ENCODE measurements around the gene ZPR1. TPM values are rescaled to one million over a fixed set of nuclear protein-coding genes. Genes with fewer than 3 reads are reported as not detected.

ZPR1 gene
- total and polyA plus RNA-seq, 11 donors, result 6.2 to 59.4 (median 27.1) TPM

- no peak overlapping the region for H3K27ac ChIP-seq
- no peak for DNase-seq
- WGBS, 4 donors, result 68 to 93% (median 81%) methylated on average over 2 of the region's 2 CpGs
- H3K4me1 ChIP-seq, result peaks cover 0 to 13% (median 0%) of the 10 kb centered on the region in 12 donors
- no peak for ATAC-seq
- TF ChIP-seq CTCF (IDR thresholded peaks at IDR 0.05), result no peak
- TF ChIP-seq POLR2A (IDR thresholded peaks at IDR 0.05), result no peak
- no peak overlapping the region for H3K4me3 ChIP-seq
- no peaks in the 10 kb centered on the region for H3K9me3 ChIP-seq
- intact Hi-C loops (cut with DNase I), result loop anchor here in 2 of 10 donors (5.0 kb wide), 2 partner anchors 375 to 495 kb away; no protein-coding TSS in a partner anchor
- peaks cover 0 to 8% (median 0%) of the 10 kb centered on the region in 9 donors for H3K27me3 ChIP-seq
- no peaks in the 10 kb centered on the region for H3K36me3 ChIP-seq
These were observed 56.0 kb downstream of the ZPR1 start for GRCh38 chr11:116731821-116732220.

GRCh38 chr11:116731097-116731761 is 56.6 kb downstream of the ZPR1 start:
- WGBS, 4 donors, result 52 to 77% (median 61%) methylated on average over 6 to 11 of the region's 11 CpGs
- DNase-seq (no peak), ATAC-seq (peak in 3 of 4 donors; percentile 16 to 26 (median 20))
- Histone ChIP-seq H3K36me3 (no peaks in the 10 kb centered on the region), H3K27ac (no peak overlapping the region), H3K27me3 (peaks cover 0 to 9% (median 0%) of the 10 kb centered on the region in 9 donors), H3K9me3 (no peaks in the 10 kb centered on the region), H3K4me3 (no peak overlapping the region), H3K4me1 (peaks cover 0 to 13% (median 0%) of the 10 kb centered on the region in 12 donors)
- intact Hi-C loops (cut with DNase I), result loop anchor here in 2 of 10 donors (5.0 kb wide), 2 partner anchors 376 to 496 kb away; no protein-coding TSS in a partner anchor
- TF ChIP-seq CTCF (IDR thresholded peaks at IDR 0.05) (no peak), POLR2A (IDR thresholded peaks at IDR 0.05) (no peak)

- peak; percentile 40 to 67 (median 54) for ATAC-seq
- intact Hi-C loops (cut with DNase I), result loop anchor here in 2 of 10 donors (5.0 kb wide), 2 partner anchors 377 to 497 kb away; no protein-coding TSS in a partner anchor
- Histone ChIP-seq H3K9me3 (no peaks in the 10 kb centered on the region), H3K36me3 (no peaks in the 10 kb centered on the region), H3K27ac (no peak overlapping the region), H3K27me3 (peaks cover 0 to 9% (median 0%) of the 10 kb centered on the region in 9 donors), H3K4me3 (no peak overlapping the region), H3K4me1 (peaks cover 0 to 13% (median 0%) of the 10 kb centered on the region in 12 donors)
- WGBS, 4 donors, result 23 to 37% (median 33%) methylated on average over 6 of the region's 6 CpGs
- no peak for TF ChIP-seq CTCF (IDR thresholded peaks at IDR 0.05)
- no peak for TF ChIP-seq POLR2A (IDR thresholded peaks at IDR 0.05)
- DNase-seq, result no peak
These were observed 57.2 kb downstream of the ZPR1 start for GRCh38 chr11:116730601-116731000.

GRCh38 chr11:116730241-116730561 is 57.6 kb downstream of the ZPR1 start:
- intact Hi-C loops (cut with DNase I), result loop anchor here in 2 of 10 donors (5.0 kb wide), 2 partner anchors 377 to 497 kb away; no protein-coding TSS in a partner anchor
- Histone ChIP-seq H3K27me3 (peaks cover 0 to 9% (median 0%) of the 10 kb centered on the region in 9 donors), H3K36me3 (no peaks in the 10 kb centered on the region), H3K27ac (no peak overlapping the region), H3K4me3 (no peak overlapping the region), H3K9me3 (no peaks in the 10 kb centered on the region), H3K4me1 (peaks cover 0 to 15% (median 0%) of the 10 kb centered on the region in 12 donors)
- ATAC-seq (no peak), DNase-seq (no peak)
- TF ChIP-seq POLR2A (IDR thresholded peaks at IDR 0.05) (no peak), CTCF (IDR thresholded peaks at IDR 0.05) (no peak)
- 71 to 79% (median 75%) methylated on average over 10 of the region's 10 CpGs for WGBS, 4 donors
